HEK293T (cell line): ENCODE measurements around the gene SPIB.

Experiments used
- CTBP1 ChIP-seq: fragments of 450-650 bp; IDR thresholded peaks from 2 replicates; pipeline ENCODE4 v1.6.1; 2016; ENCODE audit warnings: borderline replicate concordance
- ELF4 ChIP-seq: fragments of 450-650 bp; IDR thresholded peaks from 2 replicates; pipeline ENCODE4 v1.6.1; 2017; ENCODE audit warnings: antibody characterized with exemption
- FOXM1 ChIP-seq: fragments of 450-650 bp; IDR thresholded peaks from 2 replicates; pipeline ENCODE4 v1.6.1; 2017; ENCODE audit warnings: mild to moderate bottlenecking, borderline replicate concordance
- HDGF ChIP-seq: fragments of 450-650 bp; IDR thresholded peaks from 2 replicates; pipeline ENCODE4 v1.6.1; 2017; ENCODE audit warnings: antibody characterized with exemption, borderline replicate concordance
- NFRKB ChIP-seq: fragments of 450-650 bp; IDR thresholded peaks from 2 replicates; pipeline ENCODE4 v1.6.1; 2016; ENCODE audit warnings: mild to moderate bottlenecking, moderate library complexity
- SP1 ChIP-seq: fragments of 450-650 bp; IDR thresholded peaks from 2 replicates; pipeline ENCODE4 v1.6.1; 2017
- SUZ12 ChIP-seq: fragments of 450-650 bp; IDR thresholded peaks from 2 replicates; pipeline ENCODE4 v1.6.1; 2016; ENCODE audit warnings: mild to moderate bottlenecking
- TARDBP ChIP-seq: fragments of 450-650 bp; IDR thresholded peaks from 2 replicates; pipeline ENCODE4 v1.6.1; 2016
- TF ChIP-seq, protein P1 (sequence below): fragments of 450-650 bp; IDR thresholded peaks from 2 replicates; pipeline ENCODE4 v1.6.1; 2016

- no peak for TF ChIP-seq HDGF
- TF ChIP-seq, protein P1, sequence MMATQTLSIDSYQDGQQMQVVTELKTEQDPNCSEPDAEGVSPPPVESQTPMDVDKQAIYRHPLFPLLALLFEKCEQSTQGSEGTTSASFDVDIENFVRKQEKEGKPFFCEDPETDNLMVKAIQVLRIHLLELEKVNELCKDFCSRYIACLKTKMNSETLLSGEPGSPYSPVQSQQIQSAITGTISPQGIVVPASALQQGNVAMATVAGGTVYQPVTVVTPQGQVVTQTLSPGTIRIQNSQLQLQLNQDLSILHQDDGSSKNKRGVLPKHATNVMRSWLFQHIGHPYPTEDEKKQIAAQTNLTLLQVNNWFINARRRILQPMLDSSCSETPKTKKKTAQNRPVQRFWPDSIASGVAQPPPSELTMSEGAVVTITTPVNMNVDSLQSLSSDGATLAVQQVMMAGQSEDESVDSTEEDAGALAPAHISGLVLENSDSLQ = no peak
- TF ChIP-seq ELF4 = no peak
- TF ChIP-seq TARDBP = no peak
- no peak for TF ChIP-seq CTBP1
- TF ChIP-seq SP1 = no peak
- TF ChIP-seq FOXM1 = no peak
- TF ChIP-seq NFRKB = no peak
- TF ChIP-seq SUZ12 = no peak
Measured at GRCh38 chr19:50435627-50436026, 16.9 kb downstream of the SPIB start.
